ENCODE data around the gene TMEM19.
"Not testable (repeated sequence)": the region's sequence is repeated elsewhere in the genome, so short reads cannot be mapped to it uniquely, and the experiment has no call there.

Gene TMEM19

DNA sequence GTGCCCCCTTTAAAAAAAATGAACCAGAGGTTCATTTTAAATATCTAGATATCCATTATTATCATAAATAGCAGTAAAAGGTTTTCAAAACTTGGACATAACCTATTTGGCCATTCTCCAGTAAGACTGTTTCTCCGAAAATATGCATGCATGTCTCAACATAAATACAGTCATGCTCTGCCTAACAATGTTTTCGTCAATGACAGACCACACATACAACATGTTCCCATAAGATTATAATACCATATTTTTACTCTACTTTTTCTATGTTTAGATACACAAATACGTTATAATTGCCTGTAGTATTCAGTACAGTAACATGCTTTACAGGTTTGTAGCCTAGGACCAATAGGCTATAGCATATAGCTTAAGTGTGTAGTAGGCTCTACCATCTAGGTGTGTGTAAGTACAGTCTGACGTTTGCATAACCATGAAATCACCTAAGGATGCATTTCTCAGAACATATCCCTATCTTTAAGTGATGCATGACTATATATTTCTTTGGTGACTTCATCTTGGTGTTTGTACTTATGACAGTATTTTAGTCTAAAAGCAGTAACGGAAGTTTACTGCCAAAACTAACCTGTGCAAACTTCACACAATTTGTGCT is 3.2 kb downstream of the TMEM19 start:
- Histone ChIP-seq H3K4me2 (ENCODE audit: low read length, poor library complexity, severe bottlenecking) (no peak overlapping the region), H2BK15ac (ENCODE audit: low read depth, poor library complexity, severe bottlenecking) (no peak overlapping the region), H3K27me3 (ENCODE audit: control insufficient read depth in 1 of 2, insufficient read depth in 1 of 2, low read length in 2 of 2) (no peaks in the 10 kb centered on the region), H2BK5ac (ENCODE audit: low read depth, low read length, poor library complexity, severe bottlenecking) (no peak overlapping the region), H2BK120ac (ENCODE audit: low read depth, low read length) (no peak overlapping the region), H3K36me3 (ENCODE audit: control insufficient read depth in 1 of 2, insufficient read depth in 2 of 2, low read depth in 1 of 2, low read length in 2 of 2) (peaks cover 4 to 6% of the 10 kb centered on the region in 2 experiments), H2AK5ac (ENCODE audit: low read length, severe bottlenecking) (no peak overlapping the region), H3K23ac (ENCODE audit: low read length in 2 of 2) (no peak overlapping the region), H4K8ac (ENCODE audit: low read length) (no peak overlapping the region), H4K91ac (ENCODE audit: low read length) (no peak overlapping the region), H2AFZ (ENCODE audit: low read depth, low read length) (no peak overlapping the region), H3K4me3 (ENCODE audit: insufficient read depth in 1 of 2, low read depth in 1 of 2, low read length in 2 of 2) (no peak overlapping the region), H2BK12ac (ENCODE audit: low read length in 2 of 2) (no peak overlapping the region), H3K18ac (ENCODE audit: low read depth in 1 of 2, low read length in 2 of 2) (no peak overlapping the region), H3K9me3 (ENCODE audit: control insufficient read depth, low read length) (no peaks in the 10 kb centered on the region), H3K14ac (ENCODE audit: low read length in 2 of 2) (no peak overlapping the region), H3K79me1 (replicated peaks; ENCODE audit: low read length, poor library complexity, severe bottlenecking) (peaks cover 9% of the 10 kb centered on the region), H3K4ac (ENCODE audit: low read depth in 1 of 2, low read length in 2 of 2) (no peak overlapping the region), H3K4me1 (ENCODE audit: control insufficient read depth, insufficient read depth, low read depth, low read length) (peaks cover 8% of the 10 kb centered on the region), H3K27ac (ENCODE audit: low read length, poor library complexity, severe bottlenecking) (no peak overlapping the region), H3K9ac (ENCODE audit: low read length) (peak overlapping the region; percentile 4)
- DNase-seq, result no peak
- WGBS, result 98% methylated on average over 3 of the region's 5 CpGs

DNA sequence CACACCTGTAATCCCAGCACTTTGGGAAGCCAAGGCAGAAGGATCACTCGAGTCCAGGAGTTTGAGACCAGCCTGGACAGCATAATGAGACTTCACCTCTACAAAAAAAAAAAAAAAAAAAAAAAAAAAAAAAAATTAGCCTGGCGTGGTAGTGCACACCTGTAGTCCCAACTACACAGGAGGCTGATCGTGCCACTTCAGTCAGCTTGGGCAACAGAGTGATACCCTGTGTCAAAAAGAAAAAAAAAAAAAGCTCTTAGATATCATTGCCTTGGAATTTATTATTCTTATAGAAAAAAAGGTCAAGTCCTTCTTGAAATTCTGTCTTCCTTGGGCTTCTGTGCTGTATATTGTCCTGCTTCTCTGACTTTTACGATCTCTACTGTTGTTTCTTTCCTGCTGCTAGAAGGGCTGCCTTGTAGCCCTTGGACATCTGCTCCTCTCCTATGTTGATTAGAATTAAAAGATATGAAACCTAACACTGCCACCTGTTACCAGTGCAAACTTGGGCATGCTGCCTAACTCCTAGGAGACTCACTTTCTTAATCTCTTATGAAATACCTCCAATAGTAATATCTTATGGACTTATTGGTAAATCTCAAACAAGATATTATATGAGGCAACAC is 5.7 kb downstream of the TMEM19 start:
- Histone ChIP-seq H2AK5ac (ENCODE audit: low read length, severe bottlenecking) (no peak overlapping the region), H2BK15ac (ENCODE audit: low read depth, poor library complexity, severe bottlenecking) (no peak overlapping the region), H3K4ac (ENCODE audit: low read depth in 1 of 2, low read length in 2 of 2) (no peak overlapping the region), H3K4me3 (ENCODE audit: insufficient read depth in 1 of 2, low read depth in 1 of 2, low read length in 2 of 2) (no peak overlapping the region), H3K36me3 (ENCODE audit: control insufficient read depth in 1 of 2, insufficient read depth in 2 of 2, low read depth in 1 of 2, low read length in 2 of 2) (peaks cover 4 to 6% of the 10 kb centered on the region in 2 experiments), H2BK12ac (ENCODE audit: low read length in 2 of 2) (no peak overlapping the region), H3K27ac (ENCODE audit: low read length, poor library complexity, severe bottlenecking) (no peak overlapping the region), H2BK120ac (ENCODE audit: low read depth, low read length) (no peak overlapping the region), H3K4me1 (ENCODE audit: control insufficient read depth, insufficient read depth, low read depth, low read length) (peaks cover 4% of the 10 kb centered on the region), H3K18ac (ENCODE audit: low read depth in 1 of 2, low read length in 2 of 2) (no peak overlapping the region), H2AFZ (ENCODE audit: low read depth, low read length) (no peak overlapping the region), H3K9ac (ENCODE audit: low read length) (no peak overlapping the region), H4K8ac (ENCODE audit: low read length) (no peak overlapping the region), H2BK5ac (ENCODE audit: low read depth, low read length, poor library complexity, severe bottlenecking) (no peak overlapping the region), H3K4me2 (ENCODE audit: low read length, poor library complexity, severe bottlenecking) (no peak overlapping the region), H4K91ac (ENCODE audit: low read length) (no peak overlapping the region), H3K79me1 (replicated peaks; ENCODE audit: low read length, poor library complexity, severe bottlenecking) (peaks cover 17% of the 10 kb centered on the region), H3K9me3 (ENCODE audit: control insufficient read depth, low read length) (no peaks in the 10 kb centered on the region), H3K23ac (ENCODE audit: low read length in 2 of 2) (no peak overlapping the region), H3K14ac (ENCODE audit: low read length in 2 of 2) (no peak overlapping the region), H3K27me3 (ENCODE audit: control insufficient read depth in 1 of 2, insufficient read depth in 1 of 2, low read length in 2 of 2) (no peaks in the 10 kb centered on the region)
- DNase-seq, result no peak
- WGBS, result 81% methylated on average over 2 of the region's 4 CpGs

DNA sequence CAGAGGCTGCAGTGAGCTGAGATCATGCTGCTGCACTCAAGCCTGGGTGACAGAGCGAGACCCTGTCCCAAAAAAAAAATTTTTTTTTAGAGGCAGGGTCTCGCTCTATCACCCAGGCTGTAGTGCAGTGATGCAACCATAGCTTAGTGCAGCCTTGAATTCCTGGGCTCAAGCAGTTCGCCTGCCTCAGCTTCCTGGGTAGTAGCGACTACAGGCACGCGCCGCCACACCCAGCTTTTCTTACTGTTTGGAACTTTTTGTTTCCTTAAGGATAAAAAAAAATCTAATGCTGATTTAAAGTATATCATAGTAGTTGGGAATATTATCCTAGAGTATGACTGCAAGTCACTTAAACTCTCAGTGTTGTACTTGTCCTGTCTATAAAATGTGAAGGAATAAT is 7.2 kb downstream of the TMEM19 start:
- no peak overlapping the region for H4K8ac ChIP-seq (ENCODE audit: low read length)
- H3K18ac ChIP-seq (ENCODE audit: low read depth in 1 of 2, low read length in 2 of 2), result no peak overlapping the region
- H3K23ac ChIP-seq (ENCODE audit: low read length in 2 of 2), result no peak overlapping the region
- no peak overlapping the region for H3K4me2 ChIP-seq (ENCODE audit: low read length, poor library complexity, severe bottlenecking)
- H3K79me1 ChIP-seq (replicated peaks; ENCODE audit: low read length, poor library complexity, severe bottlenecking), result peaks cover 17% of the 10 kb centered on the region
- no peak overlapping the region for H2BK15ac ChIP-seq (ENCODE audit: low read depth, poor library complexity, severe bottlenecking)
- H3K36me3 ChIP-seq (ENCODE audit: control insufficient read depth in 1 of 2, insufficient read depth in 2 of 2, low read depth in 1 of 2, low read length in 2 of 2), result peaks cover 7 to 21% of the 10 kb centered on the region in 2 experiments
- H2BK12ac ChIP-seq (ENCODE audit: low read length in 2 of 2), result no peak overlapping the region
- no peak overlapping the region for H2AFZ ChIP-seq (ENCODE audit: low read depth, low read length)
- 99% methylated on average over 3 of the region's 7 CpGs for WGBS
- no peak overlapping the region for H3K4me3 ChIP-seq (ENCODE audit: insufficient read depth in 1 of 2, low read depth in 1 of 2, low read length in 2 of 2)
- H2BK5ac ChIP-seq (ENCODE audit: low read depth, low read length, poor library complexity, severe bottlenecking), result no peak overlapping the region
- H3K27ac ChIP-seq (ENCODE audit: low read length, poor library complexity, severe bottlenecking), result no peak overlapping the region
- H3K14ac ChIP-seq (ENCODE audit: low read length in 2 of 2), result no peak overlapping the region
- no peak overlapping the region for H3K4ac ChIP-seq (ENCODE audit: low read depth in 1 of 2, low read length in 2 of 2)
- no peak for DNase-seq
- no peaks in the 10 kb centered on the region for H3K27me3 ChIP-seq (ENCODE audit: control insufficient read depth in 1 of 2, insufficient read depth in 1 of 2, low read length in 2 of 2)
- no peaks in the 10 kb centered on the region for H3K9me3 ChIP-seq (ENCODE audit: control insufficient read depth, low read length)
- no peak overlapping the region for H2BK120ac ChIP-seq (ENCODE audit: low read depth, low read length)
- no peak overlapping the region for H4K91ac ChIP-seq (ENCODE audit: low read length)
- H3K4me1 ChIP-seq (ENCODE audit: control insufficient read depth, insufficient read depth, low read depth, low read length), result peaks cover under 1% of the 10 kb centered on the region
- no peak overlapping the region for H3K9ac ChIP-seq (ENCODE audit: low read length)
- no peak overlapping the region for H2AK5ac ChIP-seq (ENCODE audit: low read length, severe bottlenecking)

DNA sequence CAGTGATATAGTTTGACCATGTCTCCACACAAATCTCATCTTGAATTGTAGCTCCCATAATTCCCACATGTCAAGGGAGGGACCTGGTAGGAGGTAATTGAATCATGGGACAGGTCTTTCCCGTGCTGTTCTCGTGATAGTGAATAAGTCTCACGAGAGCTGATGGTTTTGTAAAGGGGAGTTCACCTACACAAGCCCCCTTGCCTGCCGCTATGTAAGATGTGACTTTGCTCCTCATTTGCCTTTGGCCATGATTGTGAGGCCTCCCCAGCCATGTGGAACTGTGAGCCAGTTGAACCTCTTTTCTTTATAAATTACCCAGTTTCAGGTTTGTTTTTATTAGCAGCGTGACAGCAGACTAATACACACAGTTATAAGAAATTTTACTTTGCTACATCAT is 7.8 kb downstream of the TMEM19 start:
- H4K8ac ChIP-seq (ENCODE audit: low read length); H2AFZ ChIP-seq (ENCODE audit: low read depth, low read length); H3K23ac ChIP-seq (ENCODE audit: low read length in 2 of 2); H2BK15ac ChIP-seq (ENCODE audit: low read depth, poor library complexity, severe bottlenecking); H3K4me3 ChIP-seq (ENCODE audit: insufficient read depth in 1 of 2, low read depth in 1 of 2, low read length in 2 of 2); H3K27me3 ChIP-seq (ENCODE audit: control insufficient read depth in 1 of 2, insufficient read depth in 1 of 2, low read length in 2 of 2); DNase-seq; H4K91ac ChIP-seq (ENCODE audit: low read length); H2BK12ac ChIP-seq (ENCODE audit: low read length in 2 of 2); H2AK5ac ChIP-seq (ENCODE audit: low read length, severe bottlenecking); H3K9ac ChIP-seq (ENCODE audit: low read length); H3K14ac ChIP-seq (ENCODE audit: low read length in 2 of 2); H2BK5ac ChIP-seq (ENCODE audit: low read depth, low read length, poor library complexity, severe bottlenecking); H3K27ac ChIP-seq (ENCODE audit: low read length, poor library complexity, severe bottlenecking); H3K4me2 ChIP-seq (ENCODE audit: low read length, poor library complexity, severe bottlenecking); H2BK120ac ChIP-seq (ENCODE audit: low read depth, low read length); H3K4me1 ChIP-seq (ENCODE audit: control insufficient read depth, insufficient read depth, low read depth, low read length); H3K9me3 ChIP-seq (ENCODE audit: control insufficient read depth, low read length); H3K4ac ChIP-seq (ENCODE audit: low read depth in 1 of 2, low read length in 2 of 2); H3K18ac ChIP-seq (ENCODE audit: low read depth in 1 of 2, low read length in 2 of 2): not testable (repeated sequence)
- WGBS, result 99% methylated on average over 4 of the region's 5 CpGs
- Histone ChIP-seq H3K36me3 (ENCODE audit: control insufficient read depth in 1 of 2, insufficient read depth in 2 of 2, low read depth in 1 of 2, low read length in 2 of 2) (peaks cover 9 to 26% of the 10 kb centered on the region in 2 experiments), H3K79me1 (replicated peaks; ENCODE audit: low read length, poor library complexity, severe bottlenecking) (peaks cover 14% of the 10 kb centered on the region)

Measured in mesenchymal stem cell (in vitro differentiated cells and primary cell).